ENCODE results near the gene NDUFAB1.
A peak's percentile ranks its signal among the peaks of the same experiment; 100 is the strongest.

NDUFAB1 gene

GRCh38 chr16:23557779-23558702 lies 38.1 kb downstream of the NDUFAB1 start:
- H3K4me3 ChIP-seq (ENCODE audit: low read depth, low read length): peak overlapping the region; percentile 85
- H3K27me3 ChIP-seq (ENCODE audit: control insufficient read depth, insufficient read depth, low read length): no peaks in the 10 kb centered on the region
- H3K9ac ChIP-seq: peak overlapping the region; percentile 42
- peak overlapping the region; percentile 77 for H3K27ac ChIP-seq
- H3K4me2 ChIP-seq (ENCODE audit: low read length): peak overlapping the region; percentile 59
- TF ChIP-seq, protein P1, sequence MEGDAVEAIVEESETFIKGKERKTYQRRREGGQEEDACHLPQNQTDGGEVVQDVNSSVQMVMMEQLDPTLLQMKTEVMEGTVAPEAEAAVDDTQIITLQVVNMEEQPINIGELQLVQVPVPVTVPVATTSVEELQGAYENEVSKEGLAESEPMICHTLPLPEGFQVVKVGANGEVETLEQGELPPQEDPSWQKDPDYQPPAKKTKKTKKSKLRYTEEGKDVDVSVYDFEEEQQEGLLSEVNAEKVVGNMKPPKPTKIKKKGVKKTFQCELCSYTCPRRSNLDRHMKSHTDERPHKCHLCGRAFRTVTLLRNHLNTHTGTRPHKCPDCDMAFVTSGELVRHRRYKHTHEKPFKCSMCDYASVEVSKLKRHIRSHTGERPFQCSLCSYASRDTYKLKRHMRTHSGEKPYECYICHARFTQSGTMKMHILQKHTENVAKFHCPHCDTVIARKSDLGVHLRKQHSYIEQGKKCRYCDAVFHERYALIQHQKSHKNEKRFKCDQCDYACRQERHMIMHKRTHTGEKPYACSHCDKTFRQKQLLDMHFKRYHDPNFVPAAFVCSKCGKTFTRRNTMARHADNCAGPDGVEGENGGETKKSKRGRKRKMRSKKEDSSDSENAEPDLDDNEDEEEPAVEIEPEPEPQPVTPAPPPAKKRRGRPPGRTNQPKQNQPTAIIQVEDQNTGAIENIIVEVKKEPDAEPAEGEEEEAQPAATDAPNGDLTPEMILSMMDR (IDR thresholded peaks at IDR 0.05): no peak
- no peaks in the 10 kb centered on the region for H3K9me3 ChIP-seq (ENCODE audit: control insufficient read depth, low read length)
- peaks cover 5% of the 10 kb centered on the region for H3K4me1 ChIP-seq
- peak overlapping the region; percentile 96 for H2AFZ ChIP-seq
- H3K79me2 ChIP-seq: peaks cover 24% of the 10 kb centered on the region
- no peaks in the 10 kb centered on the region for H3K36me3 ChIP-seq (ENCODE audit: control insufficient read depth, insufficient read depth, low read length)

DNA sequence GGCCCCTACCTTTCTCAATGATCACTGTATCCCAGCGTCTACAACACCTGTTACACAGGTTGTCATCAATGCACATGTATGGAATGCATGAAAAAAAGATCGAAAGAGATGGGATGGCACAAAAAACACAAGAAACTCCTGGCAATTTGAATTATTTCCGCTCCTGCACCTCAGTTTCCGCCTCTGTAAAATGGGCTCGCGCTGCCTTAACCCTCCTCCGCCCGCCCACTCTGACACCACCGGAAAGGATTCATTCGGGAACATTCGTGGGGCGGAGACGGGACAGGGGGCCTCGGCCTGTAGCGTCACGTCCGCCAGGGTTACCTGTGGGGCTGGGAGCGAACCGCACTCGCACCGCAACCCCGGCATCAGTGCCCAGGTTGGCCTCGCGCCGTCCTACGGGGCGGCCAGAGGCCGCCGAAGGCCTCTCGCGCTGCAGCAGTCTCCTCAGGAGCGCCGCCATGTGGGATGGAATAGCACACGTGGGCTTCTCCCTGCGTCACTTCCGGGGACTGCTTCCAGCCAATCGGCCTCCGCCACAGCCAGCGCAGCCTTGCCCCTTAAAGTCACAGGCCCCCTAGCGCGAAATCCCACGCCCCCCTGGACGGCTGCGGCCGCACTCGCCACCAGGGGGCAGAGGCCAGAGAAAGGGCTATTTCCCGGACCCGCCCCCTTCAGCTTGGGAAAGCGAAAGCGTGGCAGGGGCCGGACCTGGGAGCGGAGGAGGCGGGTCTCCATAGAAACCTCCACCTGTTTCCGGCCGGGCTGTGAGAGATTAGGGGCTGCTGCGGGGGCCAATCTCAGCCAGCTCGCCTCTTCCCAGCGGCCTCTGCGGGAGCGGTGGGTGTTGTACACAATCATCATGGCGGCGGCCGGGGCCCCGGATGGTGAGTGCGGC lies 39.0 kb downstream of the NDUFAB1 start, which contains the start of the genes EARS2 and UBFD1:
TSS of gene EARS2 (minus strand) at position 470 of the 898 bp plus-strand sequence. CDS start at position 463, 7 bp downstream.
TSS of gene UBFD1 (plus strand) at position 847 of the 898 bp plus-strand sequence. CDS start at position 863, 16 bp downstream.
- Histone ChIP-seq H3K27ac (peak within 1 kb of the TSS; percentile 77), H3K36me3 (ENCODE audit: control insufficient read depth, insufficient read depth, low read length) (no peaks in the 10 kb centered on the region), H3K9me3 (ENCODE audit: control insufficient read depth, low read length) (no peaks in the 10 kb centered on the region), H3K4me2 (ENCODE audit: low read length) (peak within 1 kb of the TSS; percentile 74), H3K4me1 (peaks cover 5% of the 10 kb centered on the region), H2AFZ (peak within 1 kb of the TSS; percentile 96), H3K4me3 (ENCODE audit: low read depth, low read length) (peak within 1 kb of the TSS; percentile 85), H3K27me3 (ENCODE audit: control insufficient read depth, insufficient read depth, low read length) (no peaks in the 10 kb centered on the region), H3K79me2 (peaks cover 24% of the 10 kb centered on the region), H3K9ac (peak within 1 kb of the TSS; percentile 42)
- TF ChIP-seq, protein P1 (IDR thresholded peaks at IDR 0.05): peak; percentile 97

DNA sequence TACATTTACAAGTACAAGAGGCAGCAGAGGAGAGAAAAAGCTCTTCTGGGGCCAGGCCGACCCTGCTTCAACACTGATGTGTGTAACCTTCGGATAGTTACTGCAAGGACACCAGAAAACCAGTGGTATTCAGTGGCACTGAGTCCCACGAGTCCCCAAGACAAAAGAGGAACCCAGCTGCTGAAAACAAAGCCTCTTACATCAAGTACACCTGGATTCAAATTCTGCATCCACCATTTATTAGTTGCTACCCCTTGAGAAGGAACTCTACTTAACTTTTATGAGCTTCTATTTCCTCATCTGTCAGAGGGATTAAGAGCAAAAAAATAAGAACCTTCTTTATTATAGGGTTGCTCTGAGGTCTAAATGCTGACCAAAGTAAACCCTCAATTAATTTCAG lies 41.6 kb downstream of the NDUFAB1 start:
- Histone ChIP-seq H3K36me3 (ENCODE audit: control insufficient read depth, insufficient read depth, low read length) (no peaks in the 10 kb centered on the region), H3K9me3 (ENCODE audit: control insufficient read depth, low read length) (no peaks in the 10 kb centered on the region), H3K4me3 (ENCODE audit: low read depth, low read length) (no peak overlapping the region), H3K27me3 (ENCODE audit: control insufficient read depth, insufficient read depth, low read length) (no peaks in the 10 kb centered on the region), H3K27ac (no peak overlapping the region), H2AFZ (no peak overlapping the region), H3K79me2 (peaks cover 18% of the 10 kb centered on the region), H3K4me2 (ENCODE audit: low read length) (no peak overlapping the region), H3K4me1 (peaks cover 5% of the 10 kb centered on the region), H3K9ac (no peak overlapping the region)
- TF ChIP-seq, protein P1 (IDR thresholded peaks at IDR 0.05): no peak

GRCh38 chr16:23552161-23552560 lies 44.0 kb downstream of the NDUFAB1 start:
- no peaks in the 10 kb centered on the region for H3K9me3 ChIP-seq (ENCODE audit: control insufficient read depth, low read length)
- no peak overlapping the region for H3K4me3 ChIP-seq (ENCODE audit: low read depth, low read length)
- no peak overlapping the region for H3K9ac ChIP-seq
- H3K79me2 ChIP-seq: peaks cover 12% of the 10 kb centered on the region
- H3K4me1 ChIP-seq: peaks cover 5% of the 10 kb centered on the region
- TF ChIP-seq, protein P1 (IDR thresholded peaks at IDR 0.05): no peak
- H2AFZ ChIP-seq: no peak overlapping the region
- no peaks in the 10 kb centered on the region for H3K36me3 ChIP-seq (ENCODE audit: control insufficient read depth, insufficient read depth, low read length)
- no peak overlapping the region for H3K4me2 ChIP-seq (ENCODE audit: low read length)
- H3K27ac ChIP-seq: no peak overlapping the region
- H3K27me3 ChIP-seq (ENCODE audit: control insufficient read depth, insufficient read depth, low read length): no peaks in the 10 kb centered on the region
